HG02840 (cell line): ENCODE data around the gene RBM20.

Source experiments
- ATAC-seq: cut with Tn5 transposase; IDR thresholded peaks from one replicate; pipeline ENCODE4 v1.9.1; 2021; ENCODE audit warnings: mild to moderate bottlenecking, moderate library complexity, moderate number of reproducible peaks; ENCODE audit not compliant: unreplicated experiment, low FRiP score

The RBM20 gene

GRCh38 chr10:110777661-110778060, 133.5 kb downstream of the RBM20 start:
- ATAC-seq: no peak

GRCh38 chr10:110778211-110778610, 134.1 kb downstream of the RBM20 start:
- no peak for ATAC-seq

- ATAC-seq: no peak
These were observed 135.4 kb downstream of the RBM20 start for GRCh38 chr10:110779489-110779888.

- no peak for ATAC-seq
These were observed 136.6 kb downstream of the RBM20 start for GRCh38 chr10:110780704-110781103.

- ATAC-seq: no peak
These were observed 137.0 kb downstream of the RBM20 start for GRCh38 chr10:110781139-110781538.

GRCh38 chr10:110782616-110783015, 138.5 kb downstream of the RBM20 start:
- ATAC-seq: no peak

- no peak for ATAC-seq
These were observed 139.5 kb downstream of the RBM20 start for GRCh38 chr10:110783509-110784107.

- ATAC-seq: no peak
These were observed 140.1 kb downstream of the RBM20 start for GRCh38 chr10:110784198-110784597.

GRCh38 chr10:110786172-110786571, 142.0 kb downstream of the RBM20 start:
- ATAC-seq: no peak

GRCh38 chr10:110788620-110789385, 144.7 kb downstream of the RBM20 start:
- no peak for ATAC-seq

- no peak for ATAC-seq
These were observed 145.7 kb downstream of the RBM20 start for GRCh38 chr10:110789604-110790433.

- ATAC-seq: no peak
These were observed 146.9 kb downstream of the RBM20 start for GRCh38 chr10:110790913-110791506.

- ATAC-seq: no peak
These were observed 147.5 kb downstream of the RBM20 start for GRCh38 chr10:110791541-110792073.

- ATAC-seq: no peak
These were observed 148.5 kb downstream of the RBM20 start for GRCh38 chr10:110792476-110793125.

- no peak for ATAC-seq
These were observed 149.1 kb downstream of the RBM20 start for GRCh38 chr10:110793128-110793812.

- ATAC-seq: no peak
These were observed 149.8 kb downstream of the RBM20 start for GRCh38 chr10:110793886-110794285.

- no peak for ATAC-seq
These were observed 150.7 kb downstream of the RBM20 start for GRCh38 chr10:110794808-110795207.

- no peak for ATAC-seq
These were observed 153.3 kb downstream of the RBM20 start for GRCh38 chr10:110797416-110797815.

GRCh38 chr10:110798340-110798739, 154.2 kb downstream of the RBM20 start:
- ATAC-seq: no peak

GRCh38 chr10:110802090-110802489, 158.0 kb downstream of the RBM20 start:
- ATAC-seq: no peak
